CD4-positive, alpha-beta T cell treated with Interleukin-1 beta for 1 hour (primary cell): ENCODE measurements around the gene WBP2.
"Not testable (repeated sequence)": the region's sequence is repeated elsewhere in the genome, so short reads cannot be mapped to it uniquely, and the experiment has no call there.

Source experiments
- DNase-seq, 2 donors: peaks; one replicate each; pipeline ENCODE4 v3.0.0-alpha.2; 2020 to 2022

Gene WBP2

GRCh38 chr17:75865404-75866188 lies 10.5 kb upstream of the WBP2 start:
- DNase-seq: not testable (repeated sequence)

DNA sequence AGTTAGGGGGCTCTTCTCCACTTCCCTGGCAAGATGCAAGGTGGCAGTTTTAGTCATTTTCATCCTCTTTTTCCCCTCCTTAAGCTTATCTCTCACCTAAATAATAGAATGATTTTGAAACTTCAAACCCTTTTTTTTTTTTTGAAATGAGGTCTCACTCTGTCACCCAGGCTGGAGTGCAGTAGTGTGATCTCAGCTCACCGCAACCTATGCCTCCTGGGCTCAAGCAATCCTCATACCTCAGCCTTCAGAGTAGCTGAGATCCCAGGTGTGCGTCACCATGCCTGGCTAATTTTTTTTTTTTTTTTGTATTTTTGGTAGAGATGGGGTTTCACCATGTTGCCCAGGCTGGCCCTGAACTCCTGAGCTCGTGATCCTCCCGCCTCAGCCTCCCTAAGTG lies 9.8 kb upstream of the WBP2 start:
- DNase-seq: peak in 1 of 2 donors; percentile 38

GRCh38 chr17:75864448-75864871 lies 9.3 kb upstream of the WBP2 start:
- DNase-seq: peak; percentile 61 to 76

GRCh38 chr17:75861927-75862317 lies 6.8 kb upstream of the WBP2 start:
- no peak for DNase-seq

- DNase-seq: not testable (repeated sequence)
Observed at GRCh38 chr17:75859358-75859757, 4.2 kb upstream of the WBP2 start.

GRCh38 chr17:75856062-75856756 lies 1.1 kb upstream of the WBP2 start:
- DNase-seq: no peak

GRCh38 chr17:75854881-75855309 lies 240 bp downstream of the WBP2 start:
- DNase-seq: no peak

DNA sequence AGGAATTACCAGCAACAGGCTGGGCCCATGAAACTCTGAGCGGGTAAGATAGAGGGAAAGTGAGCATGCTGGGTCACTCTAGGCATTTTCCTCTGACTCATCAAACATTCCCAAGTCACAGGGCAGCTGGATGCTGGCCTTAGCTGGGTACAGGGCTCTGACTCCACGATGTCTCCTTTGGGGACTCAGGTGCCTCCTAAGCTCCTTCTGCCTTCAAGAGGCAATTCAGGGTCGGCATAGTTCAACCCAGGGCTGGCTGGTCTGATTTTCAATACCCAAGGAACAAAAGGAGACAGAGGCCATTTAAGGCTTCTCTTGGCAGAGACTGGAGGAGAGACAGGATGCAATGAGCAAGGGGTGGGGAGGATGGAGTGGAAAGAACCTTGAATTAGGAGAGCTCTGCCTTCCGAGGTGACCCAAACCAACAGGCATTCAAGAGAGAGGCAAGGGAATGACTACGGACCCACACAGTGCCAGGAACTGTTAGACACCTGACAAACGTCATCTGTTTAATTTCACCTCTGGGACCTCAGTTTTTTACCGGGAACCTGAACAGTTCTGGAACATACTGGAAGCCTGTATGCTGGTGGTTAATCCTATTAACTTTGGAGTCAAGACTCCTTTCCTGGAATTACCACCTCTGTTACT lies 910 bp downstream of the WBP2 start:
- DNase-seq: no peak

- no peak for DNase-seq
Observed at GRCh38 chr17:75853433-75853832, 1.7 kb downstream of the WBP2 start.

DNA sequence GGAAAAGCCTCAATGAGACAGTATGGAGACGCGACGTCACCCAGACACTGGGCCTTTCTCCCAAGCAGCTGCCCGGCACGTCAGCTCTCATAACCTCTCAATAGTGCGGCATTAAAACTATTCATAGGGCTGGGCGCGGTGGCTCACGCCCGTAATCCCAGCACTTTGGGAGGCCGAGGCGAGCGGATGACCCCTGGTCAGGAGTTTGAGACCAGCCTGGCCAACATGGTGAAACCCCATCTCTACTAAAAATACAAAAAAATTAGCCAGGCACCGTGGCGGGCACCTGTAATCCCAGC lies 3.5 kb downstream of the WBP2 start:
- DNase-seq: not testable (repeated sequence)

DNA sequence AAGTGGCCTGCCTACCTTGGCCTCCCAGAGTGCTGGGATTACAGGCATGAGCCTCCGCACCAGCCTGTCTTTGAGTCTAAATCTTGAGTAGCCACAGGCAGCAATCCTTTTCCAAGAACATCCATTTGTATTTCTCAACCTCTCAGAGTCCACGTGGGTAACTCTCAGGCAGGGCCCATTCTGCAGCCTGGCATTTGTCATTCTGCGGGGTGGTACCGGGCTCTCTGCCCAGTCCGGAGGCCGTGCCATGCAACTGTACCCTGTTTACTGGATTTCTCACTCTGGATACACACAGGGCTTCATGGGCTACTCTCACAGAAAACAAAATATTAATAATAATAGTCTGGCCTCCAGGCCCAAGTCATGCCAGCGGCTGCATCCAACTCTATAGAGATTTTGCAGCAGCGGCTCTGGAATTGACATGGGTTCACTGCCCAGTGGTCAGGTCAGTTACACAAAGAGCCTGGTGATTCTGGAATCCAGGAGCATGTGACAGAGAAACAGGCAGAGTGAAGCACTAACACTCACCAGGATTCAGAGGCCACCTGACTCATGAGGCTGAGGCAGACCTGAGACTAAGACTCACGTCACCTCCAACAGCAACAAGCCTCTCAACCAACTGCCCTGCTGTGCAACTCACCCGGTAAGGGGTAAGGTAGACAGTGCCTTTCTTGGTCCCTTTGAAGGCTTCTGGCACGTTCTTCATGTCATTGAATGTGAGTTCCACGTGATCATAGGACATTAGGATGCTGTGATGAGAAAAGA lies 4.0 kb downstream of the WBP2 start:
- no peak for DNase-seq

GRCh38 chr17:75849724-75850123 lies 5.4 kb downstream of the WBP2 start:
- no peak for DNase-seq

- DNase-seq: no peak
Observed at GRCh38 chr17:75849279-75849646, 5.9 kb downstream of the WBP2 start.

- peak; percentile 72 to 83 for DNase-seq
Observed at GRCh38 chr17:75848523-75849278, 6.4 kb downstream of the WBP2 start.

GRCh38 chr17:75847614-75848522 lies 7.3 kb downstream of the WBP2 start:
- DNase-seq: no peak

DNA sequence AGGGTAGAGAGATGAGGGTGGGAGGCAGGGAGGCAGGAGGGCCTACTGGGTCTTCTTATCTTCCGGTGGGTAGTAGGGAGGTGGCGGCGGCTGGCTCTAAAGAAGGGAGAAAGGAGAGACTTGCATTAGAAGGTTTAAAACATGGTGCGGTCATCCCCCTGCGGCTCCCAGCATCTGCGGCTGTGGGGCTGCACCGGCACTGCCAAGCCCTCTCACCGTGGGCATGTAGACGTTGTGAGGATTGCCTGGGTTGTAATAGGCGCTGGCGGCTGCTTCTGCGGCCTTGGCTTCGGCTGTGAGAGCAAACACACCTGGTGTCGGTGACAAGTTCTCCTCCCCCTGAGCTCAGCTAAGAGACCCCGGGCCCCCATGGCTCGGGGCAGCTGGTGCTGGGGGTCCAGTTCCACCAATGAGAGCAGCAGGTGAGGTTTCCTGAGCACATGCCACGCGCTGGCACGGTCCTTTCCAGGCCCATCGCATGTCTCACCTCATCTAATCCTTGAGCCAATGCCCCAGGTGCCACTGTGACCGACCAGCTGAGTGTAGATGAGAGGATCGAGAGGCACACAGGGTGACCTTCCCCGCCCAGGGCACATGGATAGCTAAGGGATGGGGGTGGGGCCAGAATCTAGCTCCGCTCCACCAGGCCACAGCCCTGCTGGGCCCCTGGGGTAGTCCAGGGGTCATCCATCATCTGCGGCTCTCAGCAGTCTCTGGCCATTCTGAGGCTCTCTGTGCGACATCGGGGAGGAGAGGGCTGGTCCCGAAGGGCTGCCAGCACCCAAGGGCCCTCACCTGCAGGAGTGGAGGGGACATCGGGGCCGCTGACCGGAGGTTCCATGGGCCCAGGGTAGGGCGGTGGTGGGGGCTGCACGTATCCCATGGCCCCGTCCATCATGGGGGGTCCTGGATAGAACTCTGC lies 8.2 kb downstream of the WBP2 start:
- no peak for DNase-seq

DNA sequence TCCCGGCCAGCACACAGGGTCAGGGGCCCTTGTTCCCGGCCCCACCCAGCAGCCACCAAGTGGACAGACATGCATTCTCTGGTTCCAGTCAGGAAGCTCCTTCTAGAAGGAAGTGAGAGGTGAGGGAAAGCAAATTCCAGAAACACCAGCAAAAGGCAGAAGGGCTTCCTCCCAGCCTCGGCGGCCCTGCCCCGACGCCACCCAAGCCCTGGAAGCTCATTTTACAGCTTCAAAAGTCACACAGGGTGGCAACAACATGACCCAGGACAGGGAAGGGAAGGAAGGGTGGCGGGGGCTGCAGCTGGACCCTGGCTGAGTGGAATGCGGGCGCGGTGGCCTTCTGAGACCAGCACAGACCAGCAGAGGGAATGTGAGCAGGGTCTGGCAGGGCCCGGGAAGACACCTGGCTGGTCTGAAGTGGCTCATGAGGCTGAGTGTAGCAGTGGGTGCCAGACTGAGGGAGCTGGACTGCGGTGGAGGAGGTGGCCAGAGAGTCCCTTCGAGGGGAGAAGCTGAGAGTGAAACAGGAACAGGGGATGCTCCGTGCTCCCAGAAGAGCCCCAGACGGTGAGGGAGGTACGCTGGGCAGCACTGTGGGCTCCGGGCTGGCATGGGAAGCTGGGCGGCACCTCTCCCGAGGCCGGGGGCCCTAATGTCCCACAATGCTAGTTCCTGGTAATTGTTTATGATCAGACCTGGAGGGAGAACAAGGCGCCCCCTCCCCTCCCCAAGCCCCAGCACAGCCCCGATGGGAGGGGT lies 9.0 kb downstream of the WBP2 start:
- DNase-seq: no peak

- DNase-seq: peak; percentile 69 to 83
Observed at GRCh38 chr17:75845058-75845711, 9.9 kb downstream of the WBP2 start.

- peak in 1 of 2 donors; percentile 40 for DNase-seq
Observed at GRCh38 chr17:75844530-75845057, 10.5 kb downstream of the WBP2 start.
